MM.1S (cell line): ENCODE data around the gene DNAH11.

ENCODE experiments used
- CTCF ChIP-seq: fragments of 300-600 bp; sonication (generic); IDR thresholded peaks from 2 replicates; pipeline ENCODE4 v1.5.1; 2016; ENCODE audit warnings: antibody characterized with exemption, low read length, mixed read lengths
- EZH2phosphoT487 ChIP-seq: fragments of 300-600 bp; sonication (generic); IDR thresholded peaks from 2 replicates; pipeline ENCODE4 v1.6.1; 2018; ENCODE audit warnings: antibody characterized with exemption, low read length

- TF ChIP-seq CTCF (no peak), EZH2phosphoT487 (no peak)
These were observed 276.2 kb downstream of the DNAH11 start for GRCh38 chr7:21819048-21819447.
